HepG2 (cell line): ENCODE measurements around the gene MYH9. TPM values are rescaled to one million over a fixed set of nuclear protein-coding genes. Genes with fewer than 3 reads are reported as not detected.

Source experiments
- SNAPC2 ChIP-seq: sonication (generic); formaldehyde crosslinking; IDR thresholded peaks from 2 replicates; pipeline ENCODE4 v1.8.1; 2022; ENCODE audit warnings: mild to moderate bottlenecking, missing genetic modification reagents
- SOX6 ChIP-seq, 2 experiments: fragments of 450-650 bp in 1 of 2; sonication (generic) in 1 of 2; formaldehyde crosslinking in 1 of 2; IDR thresholded peaks; 2 replicates each; pipeline versions ENCODE4 v1.4.0 to v1.6.1; 2017 to 2020; ENCODE audit warnings: antibody characterized with exemption in 1 of 2, mild to moderate bottlenecking in 1 of 2, missing genetic modification reagents in 1 of 2
- TCF7L2 ChIP-seq: IDR thresholded peaks from 2 replicates; pipeline ENCODE4 v1.6.1; 2011; ENCODE audit warnings: mild to moderate bottlenecking, low read depth, low read length, moderate library complexity
- ZBTB21 ChIP-seq: sonication (generic); formaldehyde crosslinking; IDR thresholded peaks from 2 replicates; pipeline ENCODE4 v1.4.0; 2020; ENCODE audit warnings: missing genetic modification reagents
- ZFP41 ChIP-seq: sonication (generic); formaldehyde crosslinking; IDR thresholded peaks from 2 replicates; pipeline ENCODE4 v1.4.0; 2020; ENCODE audit warnings: mild to moderate bottlenecking, missing genetic modification reagents, borderline replicate concordance
- ZFY ChIP-seq: sonication (generic); formaldehyde crosslinking; IDR thresholded peaks from 2 replicates; pipeline ENCODE4 v1.4.0; 2020; ENCODE audit warnings: missing genetic modification reagents
- ZNF138 ChIP-seq: sonication (generic); formaldehyde crosslinking; IDR thresholded peaks from 2 replicates; pipeline ENCODE4 v1.5.0; 2020; ENCODE audit warnings: mild to moderate bottlenecking, low read depth, missing genetic modification reagents
- ZNF282 ChIP-seq: fragments of 450-650 bp; IDR thresholded peaks from 2 replicates; pipeline ENCODE4 v1.6.1; 2018; ENCODE audit not compliant: partially characterized antibody
- ZNF577 ChIP-seq: sonication (generic); formaldehyde crosslinking; IDR thresholded peaks from 2 replicates; pipeline ENCODE4 v1.4.0; 2020; ENCODE audit warnings: mild to moderate bottlenecking, low read depth, missing genetic modification reagents, borderline replicate concordance
- ZNF678 ChIP-seq: sonication (generic); formaldehyde crosslinking; IDR thresholded peaks from 2 replicates; pipeline ENCODE4 v1.4.0; 2020; ENCODE audit warnings: mild to moderate bottlenecking, missing genetic modification reagents
- ZSCAN31 ChIP-seq: sonication (generic); formaldehyde crosslinking; IDR thresholded peaks from 2 replicates; pipeline ENCODE4 v1.5.0; 2020; ENCODE audit warnings: low read depth, mild to moderate bottlenecking, missing genetic modification reagents
- polyA plus RNA-seq, 8 experiments: library from polyadenylated mRNA; depleted of rRNA in 3 of 8; stranded (reverse) in 7 of 8; unstranded in 1 of 8; fragments of >200 nt; fragmentation: Illumina TruSeq in 4 of 8; extraction: Trizol in 4 of 8; gene quantifications; 2 replicates each; pipeline versions ENCODE4 v1.2.1 to v1.2.3, GENCODE V29; 2011 to 2016; ENCODE audit warnings: low read depth in 4 of 8, missing spikeins in 1 of 8, mixed read lengths in 1 of 8; ENCODE audit not compliant: insufficient read depth in 1 of 8
- total RNA-seq, 5 experiments: library from RNA; depleted of rRNA; stranded (reverse); fragments of >200 nt; fragmentation: Illumina TruSeq; extraction: Trizol; gene quantifications; 2 replicates each; pipeline ENCODE4 v1.2.3, GENCODE V29; 2016; ENCODE audit warnings: low read depth in 1 of 5
- TF ChIP-seq, protein P1 (sequence below), 2 experiments: sonication (generic) in 1 of 2; formaldehyde crosslinking in 1 of 2; IDR thresholded peaks; 2 replicates each; pipeline versions ENCODE4 v1.4.0 to v1.6.1; 2016 to 2020; ENCODE audit warnings: borderline replicate concordance in 1 of 2, low read depth in 1 of 2, mild to moderate bottlenecking in 1 of 2, missing genetic modification reagents in 1 of 2
- TF ChIP-seq, protein P2 (sequence below): sonication (generic); formaldehyde crosslinking; IDR thresholded peaks from 2 replicates; pipeline ENCODE4 v1.5.0; 2020; ENCODE audit warnings: missing genetic modification reagents
- TF ChIP-seq, protein P3 (sequence below): sonication (generic); formaldehyde crosslinking; IDR thresholded peaks from 2 replicates; pipeline ENCODE4 v1.4.0; 2020; ENCODE audit warnings: missing genetic modification reagents
- TF ChIP-seq, protein P4 (sequence below): sonication (generic); formaldehyde crosslinking; conservative IDR thresholded peaks from 2 replicates; pipeline ENCODE4 v1.8.0; 2022; ENCODE audit warnings: low read depth, missing genetic modification reagents
- TF ChIP-seq, protein P5 (sequence below): sonication (generic); formaldehyde crosslinking; IDR thresholded peaks from 2 replicates; pipeline ENCODE4 v1.4.0; 2020; ENCODE audit warnings: mild to moderate bottlenecking, missing genetic modification reagents

MYH9 gene
- total and polyA plus RNA-seq, 2 of the 13 experiments (the other 11 are each of a cell fraction or from before 2014, with no cell fraction given), result 50.7 to 98.5 TPM

DNA sequence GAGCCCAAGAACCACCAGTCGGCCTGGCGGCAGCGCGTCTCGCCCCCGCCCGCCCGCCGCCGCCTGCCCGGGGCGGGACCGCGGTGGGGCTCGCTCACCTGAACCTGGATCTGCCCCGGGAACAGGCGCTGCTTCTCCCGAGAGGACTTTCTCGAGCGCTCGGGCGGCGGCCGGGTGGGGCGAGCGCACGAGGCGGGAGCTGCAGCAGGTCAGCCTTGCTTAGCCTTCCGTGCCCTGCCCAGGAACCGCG, 133 bp downstream of the MYH9 start (continued):
- TF ChIP-seq ZFP41 (CRISPR knock-in tag), result no peak
- no peak for TF ChIP-seq TCF7L2
- peak; percentile 81; the same call in 1 of the 2 replicates for TF ChIP-seq ZSCAN31
- TF ChIP-seq ZNF577 (CRISPR knock-in tag), result no peak
- TF ChIP-seq, protein P1, sequence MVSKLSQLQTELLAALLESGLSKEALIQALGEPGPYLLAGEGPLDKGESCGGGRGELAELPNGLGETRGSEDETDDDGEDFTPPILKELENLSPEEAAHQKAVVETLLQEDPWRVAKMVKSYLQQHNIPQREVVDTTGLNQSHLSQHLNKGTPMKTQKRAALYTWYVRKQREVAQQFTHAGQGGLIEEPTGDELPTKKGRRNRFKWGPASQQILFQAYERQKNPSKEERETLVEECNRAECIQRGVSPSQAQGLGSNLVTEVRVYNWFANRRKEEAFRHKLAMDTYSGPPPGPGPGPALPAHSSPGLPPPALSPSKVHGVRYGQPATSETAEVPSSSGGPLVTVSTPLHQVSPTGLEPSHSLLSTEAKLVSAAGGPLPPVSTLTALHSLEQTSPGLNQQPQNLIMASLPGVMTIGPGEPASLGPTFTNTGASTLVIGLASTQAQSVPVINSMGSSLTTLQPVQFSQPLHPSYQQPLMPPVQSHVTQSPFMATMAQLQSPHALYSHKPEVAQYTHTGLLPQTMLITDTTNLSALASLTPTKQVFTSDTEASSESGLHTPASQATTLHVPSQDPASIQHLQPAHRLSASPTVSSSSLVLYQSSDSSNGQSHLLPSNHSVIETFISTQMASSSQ (IDR thresholded peaks at IDR 0.05; ENCODE audit: low read depth), result no peak
- TF ChIP-seq, protein P1 (CRISPR knock-in tag; IDR thresholded peaks at IDR 0.05; ENCODE audit: borderline replicate concordance), result peak; percentile 33; the same call in 1 of the 2 replicates
- 0 out of 2 replicates have a peak, but pooled peaks have one; percentile 51 for TF ChIP-seq ZNF678 (CRISPR knock-in tag)
- 0 out of 2 replicates have a peak, but pooled peaks have one; percentile 55 for TF ChIP-seq ZNF138
- no peak for TF ChIP-seq ZNF282
- no peak for TF ChIP-seq SOX6 (IDR thresholded peaks at IDR 0.05)
- TF ChIP-seq SOX6 (CRISPR knock-in tag; IDR thresholded peaks at IDR 0.05), result no peak
- TF ChIP-seq, protein P2, sequence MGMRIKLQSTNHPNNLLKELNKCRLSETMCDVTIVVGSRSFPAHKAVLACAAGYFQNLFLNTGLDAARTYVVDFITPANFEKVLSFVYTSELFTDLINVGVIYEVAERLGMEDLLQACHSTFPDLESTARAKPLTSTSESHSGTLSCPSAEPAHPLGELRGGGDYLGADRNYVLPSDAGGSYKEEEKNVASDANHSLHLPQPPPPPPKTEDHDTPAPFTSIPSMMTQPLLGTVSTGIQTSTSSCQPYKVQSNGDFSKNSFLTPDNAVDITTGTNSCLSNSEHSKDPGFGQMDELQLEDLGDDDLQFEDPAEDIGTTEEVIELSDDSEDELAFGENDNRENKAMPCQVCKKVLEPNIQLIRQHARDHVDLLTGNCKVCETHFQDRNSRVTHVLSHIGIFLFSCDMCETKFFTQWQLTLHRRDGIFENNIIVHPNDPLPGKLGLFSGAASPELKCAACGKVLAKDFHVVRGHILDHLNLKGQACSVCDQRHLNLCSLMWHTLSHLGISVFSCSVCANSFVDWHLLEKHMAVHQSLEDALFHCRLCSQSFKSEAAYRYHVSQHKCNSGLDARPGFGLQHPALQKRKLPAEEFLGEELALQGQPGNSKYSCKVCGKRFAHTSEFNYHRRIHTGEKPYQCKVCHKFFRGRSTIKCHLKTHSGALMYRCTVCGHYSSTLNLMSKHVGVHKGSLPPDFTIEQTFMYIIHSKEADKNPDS (CRISPR knock-in tag), result no peak
- TF ChIP-seq, protein P3, sequence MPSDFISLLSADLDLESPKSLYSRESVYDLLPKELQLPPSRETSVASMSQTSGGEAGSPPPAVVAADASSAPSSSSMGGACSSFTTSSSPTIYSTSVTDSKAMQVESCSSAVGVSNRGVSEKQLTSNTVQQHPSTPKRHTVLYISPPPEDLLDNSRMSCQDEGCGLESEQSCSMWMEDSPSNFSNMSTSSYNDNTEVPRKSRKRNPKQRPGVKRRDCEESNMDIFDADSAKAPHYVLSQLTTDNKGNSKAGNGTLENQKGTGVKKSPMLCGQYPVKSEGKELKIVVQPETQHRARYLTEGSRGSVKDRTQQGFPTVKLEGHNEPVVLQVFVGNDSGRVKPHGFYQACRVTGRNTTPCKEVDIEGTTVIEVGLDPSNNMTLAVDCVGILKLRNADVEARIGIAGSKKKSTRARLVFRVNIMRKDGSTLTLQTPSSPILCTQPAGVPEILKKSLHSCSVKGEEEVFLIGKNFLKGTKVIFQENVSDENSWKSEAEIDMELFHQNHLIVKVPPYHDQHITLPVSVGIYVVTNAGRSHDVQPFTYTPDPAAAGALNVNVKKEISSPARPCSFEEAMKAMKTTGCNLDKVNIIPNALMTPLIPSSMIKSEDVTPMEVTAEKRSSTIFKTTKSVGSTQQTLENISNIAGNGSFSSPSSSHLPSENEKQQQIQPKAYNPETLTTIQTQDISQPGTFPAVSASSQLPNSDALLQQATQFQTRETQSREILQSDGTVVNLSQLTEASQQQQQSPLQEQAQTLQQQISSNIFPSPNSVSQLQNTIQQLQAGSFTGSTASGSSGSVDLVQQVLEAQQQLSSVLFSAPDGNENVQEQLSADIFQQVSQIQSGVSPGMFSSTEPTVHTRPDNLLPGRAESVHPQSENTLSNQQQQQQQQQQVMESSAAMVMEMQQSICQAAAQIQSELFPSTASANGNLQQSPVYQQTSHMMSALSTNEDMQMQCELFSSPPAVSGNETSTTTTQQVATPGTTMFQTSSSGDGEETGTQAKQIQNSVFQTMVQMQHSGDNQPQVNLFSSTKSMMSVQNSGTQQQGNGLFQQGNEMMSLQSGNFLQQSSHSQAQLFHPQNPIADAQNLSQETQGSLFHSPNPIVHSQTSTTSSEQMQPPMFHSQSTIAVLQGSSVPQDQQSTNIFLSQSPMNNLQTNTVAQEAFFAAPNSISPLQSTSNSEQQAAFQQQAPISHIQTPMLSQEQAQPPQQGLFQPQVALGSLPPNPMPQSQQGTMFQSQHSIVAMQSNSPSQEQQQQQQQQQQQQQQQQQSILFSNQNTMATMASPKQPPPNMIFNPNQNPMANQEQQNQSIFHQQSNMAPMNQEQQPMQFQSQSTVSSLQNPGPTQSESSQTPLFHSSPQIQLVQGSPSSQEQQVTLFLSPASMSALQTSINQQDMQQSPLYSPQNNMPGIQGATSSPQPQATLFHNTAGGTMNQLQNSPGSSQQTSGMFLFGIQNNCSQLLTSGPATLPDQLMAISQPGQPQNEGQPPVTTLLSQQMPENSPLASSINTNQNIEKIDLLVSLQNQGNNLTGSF (CRISPR knock-in tag), result no peak
- TF ChIP-seq, protein P4, sequence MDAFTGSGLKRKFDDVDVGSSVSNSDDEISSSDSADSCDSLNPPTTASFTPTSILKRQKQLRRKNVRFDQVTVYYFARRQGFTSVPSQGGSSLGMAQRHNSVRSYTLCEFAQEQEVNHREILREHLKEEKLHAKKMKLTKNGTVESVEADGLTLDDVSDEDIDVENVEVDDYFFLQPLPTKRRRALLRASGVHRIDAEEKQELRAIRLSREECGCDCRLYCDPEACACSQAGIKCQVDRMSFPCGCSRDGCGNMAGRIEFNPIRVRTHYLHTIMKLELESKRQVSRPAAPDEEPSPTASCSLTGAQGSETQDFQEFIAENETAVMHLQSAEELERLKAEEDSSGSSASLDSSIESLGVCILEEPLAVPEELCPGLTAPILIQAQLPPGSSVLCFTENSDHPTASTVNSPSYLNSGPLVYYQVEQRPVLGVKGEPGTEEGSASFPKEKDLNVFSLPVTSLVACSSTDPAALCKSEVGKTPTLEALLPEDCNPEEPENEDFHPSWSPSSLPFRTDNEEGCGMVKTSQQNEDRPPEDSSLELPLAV (CRISPR knock-in tag), result no peak
- no peak for TF ChIP-seq ZBTB21 (CRISPR knock-in tag)
- TF ChIP-seq, protein P5, sequence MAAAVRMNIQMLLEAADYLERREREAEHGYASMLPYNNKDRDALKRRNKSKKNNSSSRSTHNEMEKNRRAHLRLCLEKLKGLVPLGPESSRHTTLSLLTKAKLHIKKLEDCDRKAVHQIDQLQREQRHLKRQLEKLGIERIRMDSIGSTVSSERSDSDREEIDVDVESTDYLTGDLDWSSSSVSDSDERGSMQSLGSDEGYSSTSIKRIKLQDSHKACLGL (CRISPR knock-in tag), result no peak
- TF ChIP-seq SNAPC2 (CRISPR knock-in tag), result no peak
- peak; percentile 55; the same call in 1 of the 2 replicates for TF ChIP-seq ZFY (CRISPR knock-in tag)
